K562 (cell line): ENCODE data around the gene NELFA. TPM values are rescaled to one million over a fixed set of nuclear protein-coding genes. Genes with fewer than 3 reads are reported as not detected.

ENCODE experiments used
- ATAC-seq: fragments of 200-7000 bp; cut with Tn5 transposase; 3 replicates; pipeline ENCODE4 v1.9.1; 2020; ENCODE audit warnings: moderate library complexity
- BruUV-seq: library from RNA; stranded (reverse); fragments of 400-500 nt; replicated peaks from 2 replicates; lab custom pipeline; 2021; lab: Mats Ljungman, UMichigan
- CTCF ChIA-PET: fragments of 300-600 bp; formaldehyde crosslinking; extraction: SDS; loops from one replicate; lab custom pipeline; 2021; ENCODE audit warnings: low intra/inter-chr PET ratio; lab: Yijun Ruan, JAX
- POLR2A ChIA-PET: fragments of 300-600, 350-650 bp; sonication (Branson Sonifier 250); formaldehyde crosslinking; extraction: SDS; loops from one replicate; lab custom pipeline; 2021; ENCODE audit warnings: antibody characterized with exemption, inconsistent platforms; lab: Yijun Ruan, JAX
- DNase-seq, 4 experiments: peaks; one replicate each; pipeline versions ENCODE4 v3.0.0 to v3.0.0-alpha.2; 2011 to 2018; ENCODE audit warnings: low spot score in 3 of 4, mixed read lengths in 3 of 4; ENCODE audit errors: extremely low read depth in 1 of 4
- FAIRE-seq: peaks from 2 replicates; lab custom pipeline; 2011; peaks lifted over from hg19 to GRCh38; lab: Jason Lieb, UNC
- H2AFZ ChIP-seq: 2 replicates; pipeline ENCODE4 v1.6.0; 2011; ENCODE audit warnings: low read depth, low read length, control low read depth, inconsistent platforms
- H3K27ac ChIP-seq: fragments of 200-600 bp; 3 replicates; pipeline ENCODE4 v1.8.0; 2011; ENCODE audit warnings: low read depth, mild to moderate bottlenecking, control low read depth, inconsistent platforms, low read length, moderate library complexity, mixed read lengths; ENCODE audit errors: extremely low read depth
- H3K27me3 ChIP-seq, 2 experiments: fragments of 300-600 bp in 1 of 2; 2 replicates in 1 of 2; 3 replicates in 1 of 2; pipeline versions ENCODE4 v1.6.0 to v1.8.0; 2011; ENCODE audit warnings: inconsistent platforms in 2 of 2, low read length in 2 of 2, mild to moderate bottlenecking in 1 of 2, mixed read lengths in 1 of 2, moderate library complexity in 1 of 2; ENCODE audit not compliant: control insufficient read depth in 2 of 2, insufficient read depth in 2 of 2
- H3K36me3 ChIP-seq: fragments of 300-600 bp; 3 replicates; pipeline ENCODE4 v1.8.0; 2011; ENCODE audit warnings: mild to moderate bottlenecking, low read length, inconsistent platforms; ENCODE audit not compliant: control insufficient read depth, insufficient read depth
- H3K4me1 ChIP-seq, 2 experiments: fragments of 200-600 bp in 1 of 2; replicated peaks in 1 of 2; 2 replicates in 1 of 2; 3 replicates in 1 of 2; pipeline versions ENCODE4 v1.5.1 to v1.8.0; 2011; ENCODE audit warnings: inconsistent platforms in 2 of 2, low read length in 2 of 2, mild to moderate bottlenecking in 1 of 2, mixed read lengths in 1 of 2, moderate library complexity in 1 of 2; ENCODE audit not compliant: control insufficient read depth in 2 of 2, insufficient read depth in 2 of 2
- H3K4me2 ChIP-seq: 2 replicates; pipeline ENCODE4 v1.6.1; 2011; ENCODE audit warnings: low read length, control low read depth, inconsistent platforms, mixed read lengths; ENCODE audit not compliant: insufficient read depth
- H3K4me3 ChIP-seq: fragments of 200-600 bp; sonication (generic), shearing (Covaris generic); 2 replicates; pipeline ENCODE4 v1.5.1; 2016; ENCODE audit warnings: control low read depth, inconsistent platforms
- H3K79me2 ChIP-seq: fragments of 200-600 bp; 3 replicates; pipeline ENCODE4 v1.8.0; 2011; ENCODE audit warnings: low read length, inconsistent platforms; ENCODE audit not compliant: control insufficient read depth, insufficient read depth
- H3K9ac ChIP-seq, 2 experiments: 2 replicates each; pipeline versions ENCODE4 v1.6.0 to v1.6.1; 2011; ENCODE audit warnings: low read depth in 2 of 2, low read length in 2 of 2, control low read depth in 1 of 2, inconsistent platforms in 1 of 2, mild to moderate bottlenecking in 1 of 2, mixed read lengths in 1 of 2; ENCODE audit not compliant: insufficient read depth in 1 of 2
- H3K9me1 ChIP-seq: one replicate; pipeline ENCODE4 v1.6.0; 2011; ENCODE audit warnings: inconsistent platforms, mild to moderate bottlenecking, low read length, moderate library complexity; ENCODE audit not compliant: control insufficient read depth, insufficient read depth
- H3K9me3 ChIP-seq: replicated peaks from 2 replicates; pipeline ENCODE4 v1.5.1; 2011; ENCODE audit warnings: low read depth, low read length, inconsistent platforms; ENCODE audit not compliant: control insufficient read depth, insufficient read depth
- H4K20me1 ChIP-seq: replicated peaks from 2 replicates; pipeline ENCODE4 v1.6.1; 2011; ENCODE audit warnings: low read length, inconsistent platforms, mixed read lengths; ENCODE audit not compliant: control insufficient read depth, insufficient read depth
- FOXM1 ChIP-seq, 2 experiments: fragments of 450-650 bp in 1 of 2; sonication (generic) in 1 of 2; formaldehyde crosslinking in 1 of 2; IDR thresholded peaks; 2 replicates each; pipeline versions ENCODE4 v1.6.1 to v1.9.0; 2017 to 2022; ENCODE audit warnings: low read depth in 2 of 2, mild to moderate bottlenecking in 2 of 2, missing genetic modification reagents in 1 of 2, moderate library complexity in 1 of 2
- HCFC1 ChIP-seq: IDR thresholded peaks from 2 replicates; pipeline ENCODE4 v1.6.1; 2012; ENCODE audit warnings: low read depth, low read length, improper control_type of control experiment
- MGA ChIP-seq: fragments of 450-650 bp; IDR thresholded peaks from 2 replicates; pipeline ENCODE4 v1.6.1; 2016; ENCODE audit warnings: mild to moderate bottlenecking, moderate library complexity
- PHF21A ChIP-seq: fragments of 450-650 bp; IDR thresholded peaks from 2 replicates; pipeline ENCODE4 v1.6.1; 2017; ENCODE audit warnings: low read depth, borderline replicate concordance
- PTTG1 ChIP-seq: fragments of 450-650 bp; IDR thresholded peaks from 2 replicates; pipeline ENCODE4 v1.6.1; 2016; ENCODE audit warnings: low read depth, mild to moderate bottlenecking, missing genetic modification characterization, missing compliant biosample characterization
- SIRT6 ChIP-seq: IDR thresholded peaks from one replicate; pipeline ENCODE4 v1.6.1; 2012; ENCODE audit warnings: low read depth, mild to moderate bottlenecking, control low read depth, inconsistent platforms, low read length, moderate library complexity
- ZNF175 ChIP-seq: fragments of 200-800 bp; sonication (Bioruptor generic); IDR thresholded peaks from 2 replicates; pipeline ENCODE4 v1.6.1; 2016; ENCODE audit warnings: low read depth, mild to moderate bottlenecking, missing genetic modification characterization, missing compliant biosample characterization
- WGBS: fragments of 100-300 bp; shearing (Covaris generic); methylation state at CpG from one replicate; pipeline ENCODE4 v1.1.6; 2016; ENCODE audit warnings: low coverage, mixed read lengths; ENCODE audit not compliant: insufficient coverage; ENCODE audit errors: missing lambda C conversion rate; 5-methylcytosine and 5-hydroxymethylcytosine counted together
- in situ Hi-C: fragments of 300-500 bp; cut with MboI; formaldehyde crosslinking; loops from 4 replicates; pipeline ENCODE4 v1.15.0; 2018; ENCODE audit warnings: inconsistent platforms, mixed read lengths
- intact Hi-C: fragments of 100-400 bp; cut with micrococcal nuclease; formaldehyde crosslinking; loops from 2 replicates; pipeline ENCODE4 v1.14.2; 2022
- polyA plus RNA-seq, 8 experiments: library from polyadenylated mRNA; depleted of rRNA in 4 of 8; stranded (reverse) in 5 of 8; unstranded in 3 of 8; fragments of >200 nt; fragmentation: Nextera tagmentation in 2 of 8; fragmentation: Illumina TruSeq in 1 of 8; extraction: Ambion mirVana in 2 of 8; extraction: Trizol in 1 of 8; gene quantifications; 2 replicates each; pipeline versions ENCODE4 v1.2.1 to v1.2.3, GENCODE V29; 2011 to 2014; ENCODE audit warnings: inconsistent platforms in 1 of 8, missing spikeins in 1 of 8
- total RNA-seq, 7 experiments: library from RNA; depleted of rRNA in 6 of 7; stranded (reverse); fragments of >200 nt in 6 of 7; fragmentation: Illumina TruSeq in 2 of 7; extraction: Trizol in 2 of 7; gene quantifications; 2 replicates each; pipeline versions ENCODE4 v1.2.1 to v1.2.3, GENCODE V29; 2011 to 2021; ENCODE audit warnings: low replicate concordance in 1 of 7

Gene NELFA
- total and polyA plus RNA-seq, 9 of the 15 experiments (the other 6 are each of a cell fraction or from before 2014, with no cell fraction given): 0.76 to 59.6 (median 14.8) TPM

DNA sequence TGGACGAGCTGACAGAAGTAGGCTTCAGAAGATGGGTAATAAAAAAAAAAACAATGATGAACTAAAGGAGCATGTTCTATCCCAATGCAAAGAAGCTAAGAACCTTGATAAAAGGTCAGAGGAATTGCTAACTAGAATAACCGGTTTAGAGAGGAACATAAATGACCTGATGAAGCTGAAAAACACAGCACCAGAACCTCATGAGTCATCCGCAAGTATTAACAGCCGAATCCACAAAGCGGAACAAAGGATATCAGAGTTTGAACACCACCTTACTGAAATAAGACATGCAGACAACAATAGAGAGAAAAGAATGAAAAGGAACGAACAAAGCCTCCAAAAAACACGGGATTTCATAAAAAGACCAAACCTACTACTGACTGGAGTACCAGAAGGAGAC is 10.5 kb downstream of the NELFA start:
- H3K4me3 ChIP-seq: no peak overlapping the region
- H4K20me1 ChIP-seq: no peaks in the 10 kb centered on the region
- ChIA-PET POLR2A (no interaction called here), CTCF (no interaction called here)
- H3K36me3 ChIP-seq: peaks cover 41% of the 10 kb centered on the region; the same call in 1 of the 3 replicates
- no TSS peak for BruUV-seq
- intact Hi-C loops: no loop called here
- H3K4me1 ChIP-seq: no peaks in the 10 kb centered on the region; a peak in 1 of 5 replicates
- H3K79me2 ChIP-seq: peaks cover 92% of the 10 kb centered on the region
- H2AFZ ChIP-seq: no peak overlapping the region
- H3K4me2 ChIP-seq: no peak overlapping the region
- TF ChIP-seq PHF21A (no peak), ZNF175 (CRISPR knock-in tag) (no peak), PTTG1 (tag) (no peak), SIRT6 (no peak), MGA (no peak), FOXM1 (IDR thresholded peaks at IDR 0.05; ENCODE audit: low read depth) (no peak), FOXM1 (CRISPR knock-in tag; IDR thresholded peaks at IDR 0.05; ENCODE audit: low read depth) (no peak), HCFC1 (no peak)
- no peak overlapping the region for H3K27ac ChIP-seq
- no peaks in the 10 kb centered on the region for H3K27me3 ChIP-seq
- DNase-seq (no peak), FAIRE-seq (no peak), ATAC-seq (no peak)
- peaks cover 5% of the 10 kb centered on the region for H3K9me3 ChIP-seq
- no peak overlapping the region for H3K9ac ChIP-seq
- in situ Hi-C loops: no loop called here
- WGBS: 92% methylated on average over 7 of the region's 7 CpGs
- no peaks in the 10 kb centered on the region for H3K9me1 ChIP-seq
